ENCODE data around the gene ZNF557. TPM values are rescaled to one million over a fixed set of nuclear protein-coding genes. Genes with fewer than 3 reads are reported as not detected.

Gene ZNF557
- total RNA-seq, 1 donor = 25.6 TPM

DNA sequence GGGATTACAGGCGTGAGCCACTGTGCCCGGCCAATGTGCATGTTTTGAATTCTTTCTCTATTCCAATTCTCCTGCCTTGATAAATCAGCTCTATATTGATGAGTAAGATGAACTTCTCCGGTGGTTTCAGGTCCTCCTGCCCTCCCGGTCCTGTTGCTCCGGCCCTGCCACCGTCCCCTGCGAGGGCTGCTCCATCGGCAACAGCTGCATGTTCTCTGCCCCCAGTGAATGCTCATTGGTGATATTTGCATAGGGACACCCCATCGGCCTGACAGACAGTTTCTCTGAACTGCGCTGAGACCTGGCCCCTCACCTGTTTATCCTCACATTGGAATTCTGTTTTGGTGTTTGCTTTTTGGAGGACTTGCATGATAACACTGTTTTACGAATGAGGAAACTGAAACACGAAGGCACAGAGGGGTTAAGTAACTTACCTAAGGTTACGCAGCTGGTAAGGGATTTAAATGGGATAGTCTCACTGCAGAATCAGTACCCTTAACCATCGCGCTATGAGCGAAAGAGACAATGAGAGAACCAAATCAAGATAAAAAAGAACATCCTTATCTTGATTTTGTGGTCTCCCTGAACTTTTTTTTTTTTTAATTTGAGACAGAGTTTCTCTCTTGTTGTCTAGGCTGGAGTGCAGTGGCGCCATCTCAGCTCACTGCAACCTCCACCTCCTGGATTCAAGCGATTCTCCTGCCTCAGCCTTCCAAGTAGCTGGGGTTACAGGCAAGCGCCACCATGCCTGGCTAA lies 32.2 kb downstream of the ZNF557 start:
- H3K9me3 ChIP-seq (ENCODE audit: low read depth, low read length) = no peaks in the 10 kb centered on the region
- H3K4me1 ChIP-seq (ENCODE audit: insufficient read depth, low read length) = peaks cover 37% of the 10 kb centered on the region
- H3K27me3 ChIP-seq (ENCODE audit: insufficient read depth, low read length) = no peaks in the 10 kb centered on the region
- H3K4me3 ChIP-seq (ENCODE audit: low read length) = no peak overlapping the region

DNA sequence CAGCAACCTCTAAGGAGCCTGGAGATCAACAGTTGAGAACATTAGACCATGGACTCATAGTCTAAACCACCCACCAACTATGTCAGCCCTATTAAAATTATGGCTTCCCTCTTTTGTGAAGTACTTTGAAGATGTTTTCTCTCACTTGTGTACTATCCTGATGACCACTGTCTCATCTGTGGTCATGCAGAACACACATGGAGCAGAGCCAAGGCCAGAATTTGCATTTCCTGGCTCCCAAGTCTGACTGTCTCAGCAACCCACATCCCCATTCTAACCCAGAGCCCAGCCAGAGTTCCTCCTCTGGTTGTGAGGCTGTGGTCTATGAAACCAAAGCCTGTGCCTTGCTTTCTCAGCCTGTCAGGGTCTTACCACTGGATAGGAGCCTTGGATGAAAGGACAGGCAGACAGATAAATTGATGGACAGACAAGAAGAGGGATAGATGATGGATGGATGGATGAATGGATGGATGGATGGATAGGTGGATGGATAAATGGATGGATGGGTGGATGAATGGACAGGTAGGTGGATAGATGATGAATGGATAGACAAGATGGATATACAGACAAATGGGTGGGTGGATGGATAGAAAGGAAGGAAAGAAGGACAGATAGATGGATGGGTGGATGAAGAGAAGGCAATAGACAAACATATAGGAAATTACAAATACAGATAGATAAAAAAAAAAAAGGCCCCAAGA lies 35.4 kb downstream of the ZNF557 start:
- H3K4me3 ChIP-seq (ENCODE audit: low read length) = no peak overlapping the region
- H3K9me3 ChIP-seq (ENCODE audit: low read depth, low read length) = no peaks in the 10 kb centered on the region
- peaks cover 31% of the 10 kb centered on the region for H3K4me1 ChIP-seq (ENCODE audit: insufficient read depth, low read length)
- no peaks in the 10 kb centered on the region for H3K27me3 ChIP-seq (ENCODE audit: insufficient read depth, low read length)

DNA sequence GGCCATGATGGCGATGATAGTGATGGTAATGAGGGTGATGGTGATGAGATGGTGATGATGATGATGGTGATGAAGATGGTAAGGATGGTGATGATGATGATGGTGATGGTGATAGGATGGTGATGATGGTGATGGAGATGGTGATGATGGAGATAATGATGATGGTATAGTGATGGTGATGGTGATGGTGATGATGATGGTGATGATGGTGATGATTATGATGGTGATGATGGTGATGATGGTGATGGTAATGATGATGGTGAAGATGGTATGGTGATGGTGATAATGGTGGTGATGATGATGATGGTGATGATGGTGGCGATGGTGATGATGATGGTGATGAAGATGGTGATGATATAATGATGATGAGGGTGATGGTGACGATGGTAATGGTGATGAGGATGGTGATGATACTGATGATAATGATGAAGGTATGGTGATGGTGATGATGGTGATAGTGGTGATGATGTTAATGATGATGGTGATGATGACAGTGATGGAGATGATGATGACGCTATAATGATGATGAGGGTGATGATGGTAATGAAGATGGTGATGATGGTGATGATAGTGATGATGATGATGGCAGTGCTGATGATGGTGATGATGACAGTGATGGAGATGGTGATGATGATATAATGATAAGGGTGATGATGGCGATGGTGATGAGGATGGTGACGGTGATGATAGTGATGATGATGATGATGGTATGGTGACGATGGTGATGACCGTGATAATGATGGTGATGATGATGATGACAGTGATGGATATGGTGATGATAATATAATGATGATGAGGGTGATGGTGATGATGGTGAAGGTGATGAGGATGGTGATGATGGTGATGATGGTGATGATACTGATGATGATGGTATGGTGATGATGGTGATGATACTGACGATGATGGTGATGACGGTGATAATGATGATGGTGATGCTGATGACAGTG lies 37.5 kb downstream of the ZNF557 start:
- no peak overlapping the region for H3K4me3 ChIP-seq (ENCODE audit: low read length)
- H3K9me3 ChIP-seq (ENCODE audit: low read depth, low read length) = no peaks in the 10 kb centered on the region
- peaks cover 27% of the 10 kb centered on the region for H3K4me1 ChIP-seq (ENCODE audit: insufficient read depth, low read length)
- no peaks in the 10 kb centered on the region for H3K27me3 ChIP-seq (ENCODE audit: insufficient read depth, low read length)

DNA sequence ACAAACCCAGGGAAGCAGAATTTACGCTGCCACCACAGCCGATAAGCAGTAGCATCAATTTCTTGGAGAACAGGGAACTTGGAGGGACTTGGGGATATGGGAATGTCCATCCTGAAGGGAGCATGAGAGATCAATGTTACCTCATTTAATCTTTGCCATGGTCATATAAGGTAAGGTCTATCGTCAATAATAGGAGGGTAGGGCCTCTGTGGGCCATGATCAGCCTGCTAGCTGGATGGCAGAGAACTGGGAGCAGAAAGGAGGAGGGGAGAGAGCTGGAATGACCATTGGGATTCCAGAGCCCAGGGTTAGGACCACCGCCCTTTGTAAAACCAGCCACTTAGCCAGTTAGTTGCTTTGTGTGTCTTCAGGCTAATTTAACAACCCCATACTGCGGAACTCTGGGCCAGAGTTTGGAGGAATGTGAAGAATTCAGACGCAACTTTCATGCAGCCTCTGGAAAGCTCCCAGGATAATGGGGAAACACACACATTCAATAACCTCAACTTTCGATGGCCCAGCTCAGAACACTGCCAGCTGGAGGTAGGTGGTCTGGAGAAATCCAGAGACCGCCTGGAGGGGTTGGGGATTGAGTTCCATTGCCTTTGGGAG lies 40.3 kb downstream of the ZNF557 start:
- Histone ChIP-seq H3K27me3 (ENCODE audit: insufficient read depth, low read length) (no peaks in the 10 kb centered on the region), H3K9me3 (ENCODE audit: low read depth, low read length) (no peaks in the 10 kb centered on the region), H3K4me1 (ENCODE audit: insufficient read depth, low read length) (peaks cover 16% of the 10 kb centered on the region), H3K4me3 (ENCODE audit: low read length) (no peak overlapping the region)

DNA sequence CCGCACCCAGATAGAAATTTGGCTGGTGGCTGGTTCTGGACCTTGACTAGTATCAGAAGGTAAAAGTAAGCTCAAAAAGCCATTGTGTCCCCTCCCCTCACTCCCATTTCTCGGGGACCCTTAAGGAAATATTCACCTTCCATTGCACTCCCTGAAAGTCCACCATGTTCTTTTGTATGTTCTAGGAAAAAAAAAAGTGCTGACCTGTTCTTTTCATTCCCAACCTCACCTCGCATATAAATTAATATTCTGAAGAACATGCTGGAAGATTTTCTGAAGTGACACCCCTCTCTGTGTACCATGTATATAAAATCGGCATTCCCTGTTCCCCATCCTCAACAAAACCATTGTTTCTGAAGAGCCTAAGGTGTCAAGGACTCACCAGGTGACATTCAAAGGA lies 43.2 kb downstream of the ZNF557 start:
- H3K4me3 ChIP-seq (ENCODE audit: low read length) = no peak overlapping the region
- no peaks in the 10 kb centered on the region for H3K27me3 ChIP-seq (ENCODE audit: insufficient read depth, low read length)
- H3K9me3 ChIP-seq (ENCODE audit: low read depth, low read length) = no peaks in the 10 kb centered on the region
- H3K4me1 ChIP-seq (ENCODE audit: insufficient read depth, low read length) = no peaks in the 10 kb centered on the region

DNA sequence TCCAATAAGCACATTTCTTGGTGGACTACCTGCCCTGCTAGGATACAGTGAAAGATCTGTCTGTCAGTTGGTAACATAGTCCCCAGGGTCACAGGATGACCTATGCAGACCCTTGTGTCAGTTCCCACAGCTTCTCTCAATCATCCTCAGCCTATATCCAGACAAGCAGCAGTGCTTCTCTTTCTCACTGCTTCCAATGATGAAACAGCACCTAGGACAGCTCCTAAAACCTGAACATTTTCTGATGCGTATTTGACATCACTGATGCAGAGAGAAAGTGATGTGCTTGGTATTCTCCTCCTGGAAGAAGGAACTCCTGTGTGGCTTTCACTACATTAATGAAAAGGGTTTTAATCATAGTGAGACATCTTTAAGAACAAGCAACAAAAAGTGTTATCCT lies 43.7 kb downstream of the ZNF557 start:
- H3K9me3 ChIP-seq (ENCODE audit: low read depth, low read length) = no peaks in the 10 kb centered on the region
- H3K4me3 ChIP-seq (ENCODE audit: low read length) = no peak overlapping the region
- H3K27me3 ChIP-seq (ENCODE audit: insufficient read depth, low read length) = no peaks in the 10 kb centered on the region
- H3K4me1 ChIP-seq (ENCODE audit: insufficient read depth, low read length) = no peaks in the 10 kb centered on the region

DNA sequence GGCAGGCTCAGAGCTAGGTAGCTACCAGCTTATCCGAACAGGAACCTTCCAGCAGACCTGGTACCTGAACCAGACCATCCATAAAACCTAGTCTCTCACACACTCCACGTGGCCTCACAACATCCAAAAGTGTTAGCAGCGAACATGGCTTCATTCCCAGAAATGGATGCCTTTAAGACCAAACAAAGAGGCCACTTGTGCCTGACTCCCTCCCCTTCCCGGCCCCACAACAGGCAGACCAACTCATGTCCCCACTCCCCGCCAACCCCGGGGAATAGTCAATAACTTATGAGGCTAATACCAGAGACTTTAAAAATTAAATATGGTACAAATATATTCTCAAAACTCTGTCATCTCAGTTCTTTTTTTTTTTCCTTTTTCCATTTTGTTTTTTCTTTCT lies 46.2 kb downstream of the ZNF557 start:
- Histone ChIP-seq H3K27me3 (ENCODE audit: insufficient read depth, low read length) (no peaks in the 10 kb centered on the region), H3K4me1 (ENCODE audit: insufficient read depth, low read length) (no peaks in the 10 kb centered on the region), H3K4me3 (ENCODE audit: low read length) (no peak overlapping the region), H3K9me3 (ENCODE audit: low read depth, low read length) (no peaks in the 10 kb centered on the region)

DNA sequence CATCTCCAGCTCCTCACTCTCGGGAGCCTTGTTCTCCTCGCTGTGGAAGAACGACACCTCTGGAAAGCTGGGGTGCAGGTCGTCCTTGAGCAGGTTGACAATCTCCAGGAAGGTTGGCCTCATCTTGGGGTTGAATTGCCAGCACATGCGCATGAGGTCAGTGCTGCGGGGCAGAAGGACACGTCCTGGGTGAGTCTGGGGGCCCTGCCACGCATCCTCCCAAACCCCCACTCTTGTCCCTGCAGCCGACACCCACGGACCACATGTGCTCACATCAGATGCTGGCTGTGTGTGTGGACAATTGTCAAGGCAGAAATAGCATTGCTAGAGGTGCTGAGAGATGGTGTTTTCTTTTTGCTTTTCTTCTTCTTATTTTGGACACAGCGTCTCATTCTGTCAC lies 47.7 kb downstream of the ZNF557 start:
- H3K27me3 ChIP-seq (ENCODE audit: insufficient read depth, low read length) = no peaks in the 10 kb centered on the region
- H3K4me3 ChIP-seq (ENCODE audit: low read length) = no peak overlapping the region
- H3K9me3 ChIP-seq (ENCODE audit: low read depth, low read length) = no peaks in the 10 kb centered on the region
- H3K4me1 ChIP-seq (ENCODE audit: insufficient read depth, low read length) = no peaks in the 10 kb centered on the region

DNA sequence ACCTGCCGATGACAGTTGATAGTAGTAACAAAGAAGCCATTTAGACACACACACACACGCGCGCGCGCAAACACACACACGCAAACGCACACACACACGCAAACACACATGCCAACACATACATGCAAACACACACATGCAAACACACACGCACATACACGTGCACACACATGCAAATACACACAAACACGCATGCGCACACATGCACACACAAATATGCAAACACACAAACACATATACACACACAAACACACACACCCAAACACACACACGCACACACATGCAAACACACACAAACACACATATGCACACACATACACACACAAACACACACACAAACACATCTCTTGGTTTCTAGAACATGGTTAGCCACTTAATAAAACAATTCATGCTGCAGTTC lies 50.1 kb downstream of the ZNF557 start:
- H3K9me3 ChIP-seq (ENCODE audit: low read depth, low read length) = no peaks in the 10 kb centered on the region
- H3K4me1 ChIP-seq (ENCODE audit: insufficient read depth, low read length) = no peaks in the 10 kb centered on the region
- H3K4me3 ChIP-seq (ENCODE audit: low read length) = no peak overlapping the region
- no peaks in the 10 kb centered on the region for H3K27me3 ChIP-seq (ENCODE audit: insufficient read depth, low read length)

DNA sequence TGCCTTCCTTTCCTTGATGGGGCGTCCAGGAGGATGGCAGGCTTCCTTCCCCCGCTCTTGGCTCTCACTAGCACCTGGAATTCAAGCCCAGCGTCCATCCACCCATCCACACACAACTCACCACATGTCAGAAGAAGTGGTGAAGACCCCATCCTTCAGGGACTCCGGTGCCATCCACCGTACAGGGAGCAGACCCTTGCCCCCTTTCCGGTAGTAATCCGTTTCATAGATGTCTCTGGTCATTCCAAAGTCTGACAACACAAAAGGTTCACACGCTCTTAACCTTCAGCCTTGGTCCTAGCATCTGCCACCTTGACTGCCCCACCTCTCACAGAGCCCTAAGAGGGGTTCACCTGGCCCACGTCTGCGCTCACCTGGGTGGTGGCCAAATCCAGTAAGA lies 51.0 kb downstream of the ZNF557 start:
- Histone ChIP-seq H3K4me1 (ENCODE audit: insufficient read depth, low read length) (no peaks in the 10 kb centered on the region), H3K4me3 (ENCODE audit: low read length) (no peak overlapping the region), H3K27me3 (ENCODE audit: insufficient read depth, low read length) (no peaks in the 10 kb centered on the region), H3K9me3 (ENCODE audit: low read depth, low read length) (no peaks in the 10 kb centered on the region)

DNA sequence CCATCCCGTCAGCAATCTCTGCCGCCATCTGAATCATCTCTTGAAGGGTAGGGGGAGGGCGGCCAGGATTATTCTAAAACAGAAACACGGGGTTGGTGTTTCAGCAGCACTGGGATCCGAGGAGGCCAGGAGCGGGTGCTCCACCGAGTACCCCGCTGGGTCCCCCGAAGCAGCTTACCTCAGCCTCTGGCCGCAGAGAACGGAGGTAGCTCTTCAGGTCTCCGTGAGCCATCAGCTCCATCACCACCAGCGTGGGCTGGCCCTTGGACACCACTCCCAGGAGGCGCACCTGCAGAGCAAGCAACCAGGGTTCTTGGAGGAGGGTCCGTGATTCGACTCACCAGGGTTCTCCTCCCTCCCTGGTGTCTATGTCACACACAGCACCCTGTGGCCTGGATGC lies 53.2 kb downstream of the ZNF557 start:
- Histone ChIP-seq H3K9me3 (ENCODE audit: low read depth, low read length) (no peaks in the 10 kb centered on the region), H3K4me1 (ENCODE audit: insufficient read depth, low read length) (no peaks in the 10 kb centered on the region), H3K4me3 (ENCODE audit: low read length) (no peak overlapping the region), H3K27me3 (ENCODE audit: insufficient read depth, low read length) (no peaks in the 10 kb centered on the region)

DNA sequence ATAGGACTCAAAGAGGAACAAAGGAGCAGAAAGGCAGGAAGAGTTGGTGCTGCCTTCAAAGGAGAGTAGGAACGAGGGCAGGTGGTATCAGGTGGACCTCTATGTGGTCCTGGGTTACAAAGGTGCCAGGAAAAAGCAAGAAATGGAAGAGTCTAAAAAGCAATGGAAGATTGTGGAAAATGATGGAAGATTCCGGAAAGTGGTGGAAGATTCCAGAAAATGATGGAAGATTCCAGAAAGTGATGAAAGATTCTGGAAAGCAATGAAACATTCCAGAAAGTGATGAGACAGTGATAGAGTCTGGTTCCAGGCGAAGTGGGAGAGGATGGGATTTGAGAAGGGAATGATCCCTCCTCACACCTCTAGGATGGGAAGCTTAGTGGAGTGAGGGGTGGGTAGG lies 55.3 kb downstream of the ZNF557 start:
- no peaks in the 10 kb centered on the region for H3K4me1 ChIP-seq (ENCODE audit: insufficient read depth, low read length)
- H3K9me3 ChIP-seq (ENCODE audit: low read depth, low read length) = no peaks in the 10 kb centered on the region
- no peak overlapping the region for H3K4me3 ChIP-seq (ENCODE audit: low read length)
- H3K27me3 ChIP-seq (ENCODE audit: insufficient read depth, low read length) = no peaks in the 10 kb centered on the region

DNA sequence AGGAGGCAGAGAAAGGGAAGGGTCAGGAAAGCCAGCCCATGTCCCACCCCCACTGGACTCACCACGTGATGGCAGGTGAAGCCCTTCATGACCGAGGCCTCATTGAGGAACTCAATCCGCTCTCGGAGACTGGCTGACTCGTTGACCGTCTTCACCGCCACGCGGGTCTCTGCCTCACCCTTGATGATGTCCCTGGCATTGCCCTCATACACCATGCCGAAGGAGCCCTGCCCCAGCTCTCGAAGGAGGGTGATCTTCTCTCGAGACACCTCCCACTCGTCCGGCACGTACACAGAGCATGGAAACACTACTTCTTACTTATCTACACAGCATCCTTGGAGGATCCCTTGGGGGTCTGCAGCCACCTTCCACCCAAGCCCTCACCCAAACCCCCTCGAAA lies 55.7 kb downstream of the ZNF557 start:
- H3K4me3 ChIP-seq (ENCODE audit: low read length) = no peak overlapping the region
- H3K27me3 ChIP-seq (ENCODE audit: insufficient read depth, low read length) = no peaks in the 10 kb centered on the region
- no peaks in the 10 kb centered on the region for H3K4me1 ChIP-seq (ENCODE audit: insufficient read depth, low read length)
- H3K9me3 ChIP-seq (ENCODE audit: low read depth, low read length) = no peaks in the 10 kb centered on the region

DNA sequence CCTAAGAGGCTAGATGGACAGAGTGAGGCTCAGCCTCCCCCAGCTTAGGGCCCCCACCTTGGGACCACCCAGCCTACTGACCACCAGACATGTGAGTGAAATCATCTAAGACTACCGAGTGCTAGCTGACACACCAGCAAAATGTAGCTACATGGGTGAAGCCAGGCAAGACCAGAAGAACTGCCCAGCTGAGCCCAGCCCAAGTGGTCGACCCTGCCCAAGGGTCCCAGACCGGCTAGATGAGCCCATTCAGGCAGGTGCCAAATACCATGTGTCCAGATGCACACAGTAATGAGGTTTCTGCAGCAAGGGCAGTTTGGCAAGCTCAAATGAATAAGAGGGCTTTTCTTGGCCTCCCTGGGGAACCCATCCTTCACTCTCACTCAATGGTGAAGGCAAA lies 56.6 kb downstream of the ZNF557 start:
- no peaks in the 10 kb centered on the region for H3K4me1 ChIP-seq (ENCODE audit: insufficient read depth, low read length)
- H3K27me3 ChIP-seq (ENCODE audit: insufficient read depth, low read length) = no peaks in the 10 kb centered on the region
- H3K9me3 ChIP-seq (ENCODE audit: low read depth, low read length) = no peaks in the 10 kb centered on the region
- no peak overlapping the region for H3K4me3 ChIP-seq (ENCODE audit: low read length)

DNA sequence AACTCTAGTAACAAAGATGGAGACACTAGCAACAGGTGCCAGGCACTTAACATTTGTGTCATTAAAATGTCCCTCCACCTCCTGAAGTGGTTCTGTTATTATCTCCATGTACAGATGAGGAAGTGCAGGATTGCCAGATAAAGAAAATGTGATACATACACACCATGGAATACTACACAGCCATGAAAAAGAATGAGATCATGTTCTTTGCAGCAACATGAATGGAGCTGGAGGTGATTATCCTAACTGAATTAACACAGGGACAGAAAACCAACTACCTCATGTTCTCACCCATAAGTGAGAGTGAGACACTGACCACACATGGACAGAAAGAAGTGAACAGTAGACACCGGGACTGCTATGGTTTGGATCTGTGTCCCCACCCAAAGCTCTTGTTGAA lies 60.5 kb downstream of the ZNF557 start:
- no peaks in the 10 kb centered on the region for H3K9me3 ChIP-seq (ENCODE audit: low read depth, low read length)
- H3K27me3 ChIP-seq (ENCODE audit: insufficient read depth, low read length) = no peaks in the 10 kb centered on the region
- no peak overlapping the region for H3K4me3 ChIP-seq (ENCODE audit: low read length)
- no peaks in the 10 kb centered on the region for H3K4me1 ChIP-seq (ENCODE audit: insufficient read depth, low read length)
